Uterus (tissue), 4 donors: ENCODE data around the gene GPR55. TPM values are rescaled to one million over a fixed set of nuclear protein-coding genes. Genes with fewer than 3 reads are reported as not detected.

Experiments
- DNase-seq, 2 donors: peaks; one replicate each; pipeline ENCODE4 v3.0.0-alpha.2; 2019 to 2020
- H3K27ac ChIP-seq, 2 donors: fragments of 200-600 bp; sonication (generic); 1 replicate in 1 of 2; 2 replicates in 1 of 2; pipeline ENCODE4 v1.5.1; 2016 to 2018
- H3K27me3 ChIP-seq, 2 donors: fragments of 200-600 bp; sonication (generic); one replicate each; pipeline ENCODE4 v1.5.1; 2018 to 2019; ENCODE audit warnings: control low read depth in 1 of 2
- H3K36me3 ChIP-seq, 2 donors: fragments of 200-600 bp; sonication (generic); one replicate each; pipeline ENCODE4 v1.5.1; 2019; ENCODE audit warnings: control low read depth in 1 of 2
- H3K4me1 ChIP-seq, 2 donors: fragments of 200-600 bp; sonication (generic); one replicate each; pipeline ENCODE4 v1.5.1; 2018 to 2019; ENCODE audit warnings: control low read depth in 1 of 2
- H3K4me3 ChIP-seq, 2 donors: fragments of 200-600 bp; sonication (generic); 1 replicate in 1 of 2; 2 replicates in 1 of 2; pipeline ENCODE4 v1.5.1; 2018 to 2019; ENCODE audit warnings: mild to moderate bottlenecking in 1 of 2
- H3K9me3 ChIP-seq, 2 donors: fragments of 200-600 bp; sonication (generic); one replicate each; pipeline ENCODE4 v1.5.1; 2019; ENCODE audit warnings: control low read depth in 1 of 2
- POLR2A ChIP-seq, 2 donors: fragments of 450-650 bp; IDR thresholded peaks; one replicate each; pipeline ENCODE4 v1.6.1; 2016; ENCODE audit warnings: antibody characterized with exemption in 2 of 2, mild to moderate bottlenecking in 1 of 2, moderate library complexity in 1 of 2
- intact Hi-C: fragments of 100-400 bp; cut with DNase I; formaldehyde crosslinking; loops from one replicate; pipeline ENCODE4 v1.15.1; 2023; ENCODE audit warnings: low total_unique reads
- total RNA-seq, 4 donors: library from RNA; depleted of rRNA in 3 of 4; stranded (reverse); fragments of >200 nt in 3 of 4; gene quantifications; one replicate each; pipeline versions ENCODE4 v1.1.0 to v1.2.4, GENCODE V29; 2014 to 2023
- TF ChIP-seq, protein P1 (sequence below), 4 experiments: fragments of 200-600 bp in 2 of 4; fragments of 450-650 bp in 2 of 4; sonication (generic) in 2 of 4; IDR thresholded peaks; one replicate each; pipeline ENCODE4 v1.5.1; 2016 to 2019; ENCODE audit warnings: antibody characterized with exemption in 4 of 4, mild to moderate bottlenecking in 2 of 4, moderate library complexity in 1 of 4
- donor health status: DM: yes; HTN: yes; CAD: no.

Gene GPR55
- total RNA-seq, 4 donors from 2014 or later, result not detected

DNA sequence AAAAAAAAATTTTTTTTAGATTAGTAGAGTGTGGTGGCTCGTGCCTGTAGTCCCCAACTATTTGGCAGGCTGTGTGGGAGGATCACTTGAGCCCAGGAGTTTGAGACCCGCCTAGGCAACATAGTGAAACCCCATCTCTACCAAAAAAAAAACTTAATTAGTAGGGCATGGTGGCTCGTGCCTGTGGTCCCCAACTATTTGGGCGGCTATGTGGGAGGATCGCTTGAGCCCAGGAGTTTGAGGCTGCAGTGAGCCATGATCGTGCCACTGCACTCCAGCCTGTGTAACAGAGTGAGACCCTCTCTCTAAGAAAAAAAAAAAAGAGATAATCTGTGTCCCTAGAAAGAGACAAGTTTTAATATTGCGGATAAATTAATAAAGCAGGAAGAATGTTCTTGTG is 8.8 kb downstream of the GPR55 start:
- no peaks in the 10 kb centered on the region for H3K27me3 ChIP-seq
- H3K36me3 ChIP-seq, result no peaks in the 10 kb centered on the region
- H3K9me3 ChIP-seq, result no peaks in the 10 kb centered on the region
- H3K4me3 ChIP-seq, result no peak overlapping the region
- no peak for TF ChIP-seq POLR2A (IDR thresholded peaks at IDR 0.05)
- TF ChIP-seq, protein P1, sequence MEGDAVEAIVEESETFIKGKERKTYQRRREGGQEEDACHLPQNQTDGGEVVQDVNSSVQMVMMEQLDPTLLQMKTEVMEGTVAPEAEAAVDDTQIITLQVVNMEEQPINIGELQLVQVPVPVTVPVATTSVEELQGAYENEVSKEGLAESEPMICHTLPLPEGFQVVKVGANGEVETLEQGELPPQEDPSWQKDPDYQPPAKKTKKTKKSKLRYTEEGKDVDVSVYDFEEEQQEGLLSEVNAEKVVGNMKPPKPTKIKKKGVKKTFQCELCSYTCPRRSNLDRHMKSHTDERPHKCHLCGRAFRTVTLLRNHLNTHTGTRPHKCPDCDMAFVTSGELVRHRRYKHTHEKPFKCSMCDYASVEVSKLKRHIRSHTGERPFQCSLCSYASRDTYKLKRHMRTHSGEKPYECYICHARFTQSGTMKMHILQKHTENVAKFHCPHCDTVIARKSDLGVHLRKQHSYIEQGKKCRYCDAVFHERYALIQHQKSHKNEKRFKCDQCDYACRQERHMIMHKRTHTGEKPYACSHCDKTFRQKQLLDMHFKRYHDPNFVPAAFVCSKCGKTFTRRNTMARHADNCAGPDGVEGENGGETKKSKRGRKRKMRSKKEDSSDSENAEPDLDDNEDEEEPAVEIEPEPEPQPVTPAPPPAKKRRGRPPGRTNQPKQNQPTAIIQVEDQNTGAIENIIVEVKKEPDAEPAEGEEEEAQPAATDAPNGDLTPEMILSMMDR (IDR thresholded peaks at IDR 0.05), result no peak
- H3K4me1 ChIP-seq, result no peaks in the 10 kb centered on the region
- intact Hi-C loops, result no loop called here
- no peak for DNase-seq
- no peak overlapping the region for H3K27ac ChIP-seq

- Histone ChIP-seq H3K27ac (no peak overlapping the region), H3K4me3 (no peak overlapping the region), H3K9me3 (no peaks in the 10 kb centered on the region), H3K4me1 (no peaks in the 10 kb centered on the region), H3K36me3 (no peaks in the 10 kb centered on the region), H3K27me3 (no peaks in the 10 kb centered on the region)
- no peak for TF ChIP-seq POLR2A (IDR thresholded peaks at IDR 0.05)
- TF ChIP-seq, protein P1 (IDR thresholded peaks at IDR 0.05), result no peak
- no peak for DNase-seq
- intact Hi-C loops, result no loop called here
These were observed 9.7 kb downstream of the GPR55 start for GRCh38 chr2:230915319-230915718.

DNA sequence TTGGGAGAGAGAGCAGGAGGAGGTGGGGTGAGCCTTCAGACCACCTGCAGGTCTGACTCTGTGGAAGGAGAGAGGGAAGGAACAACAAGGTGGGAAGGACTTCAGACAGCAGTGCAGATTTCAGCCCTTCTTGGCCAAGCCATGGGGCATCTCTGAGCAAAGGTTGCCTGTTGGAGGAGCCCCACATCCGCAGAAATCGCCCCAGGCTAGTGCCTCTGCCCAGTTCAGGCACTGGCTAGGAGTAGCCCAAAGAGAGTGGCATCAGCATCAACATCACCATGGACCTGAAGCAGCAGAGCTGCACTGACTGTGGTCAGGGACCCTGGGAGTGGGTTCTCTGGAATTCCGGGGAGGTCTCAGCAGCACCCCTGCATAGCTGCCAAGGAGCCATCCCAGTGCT is 10.2 kb downstream of the GPR55 start:
- no peaks in the 10 kb centered on the region for H3K9me3 ChIP-seq
- no peaks in the 10 kb centered on the region for H3K4me1 ChIP-seq
- TF ChIP-seq POLR2A (IDR thresholded peaks at IDR 0.05), result no peak
- TF ChIP-seq, protein P1 (IDR thresholded peaks at IDR 0.05), result no peak
- no peaks in the 10 kb centered on the region for H3K36me3 ChIP-seq
- no peak for DNase-seq
- no peak overlapping the region for H3K4me3 ChIP-seq
- H3K27me3 ChIP-seq, result no peaks in the 10 kb centered on the region
- H3K27ac ChIP-seq, result no peak overlapping the region
- intact Hi-C loops, result no loop called here

DNA sequence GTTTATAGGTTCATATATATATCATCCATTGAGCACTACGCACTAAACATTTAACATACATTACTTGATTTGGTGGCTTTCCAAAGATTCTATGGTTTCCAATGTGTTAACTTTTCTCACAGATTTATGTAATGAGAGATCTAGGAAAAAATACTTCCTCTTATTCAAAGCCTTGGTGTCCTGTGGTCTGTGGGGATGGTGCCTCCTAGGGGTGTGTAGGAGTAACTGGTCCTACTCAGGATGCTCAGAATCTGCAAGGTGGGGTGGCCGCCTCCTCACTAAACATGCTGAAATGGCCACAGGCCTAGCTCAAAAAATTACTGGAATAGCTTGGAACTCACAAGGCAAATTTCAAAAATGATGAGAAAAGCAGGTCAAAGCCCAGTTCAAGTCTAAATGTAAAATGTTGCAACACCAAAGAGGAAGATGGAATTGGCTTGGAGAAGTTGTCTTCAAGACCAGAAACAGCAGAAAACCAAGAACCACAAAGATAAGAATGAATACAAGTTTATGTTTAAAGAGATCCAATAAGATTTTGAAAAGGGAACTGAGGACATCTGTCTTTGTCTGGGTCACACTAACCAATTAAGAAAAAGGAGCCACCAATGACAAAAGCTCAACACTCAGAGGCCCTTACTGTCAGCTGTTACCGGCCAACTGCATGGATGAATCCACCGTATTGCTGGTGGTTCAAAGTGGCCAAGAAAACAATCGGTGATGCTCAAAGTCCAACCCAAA is 11.5 kb downstream of the GPR55 start:
- Histone ChIP-seq H3K36me3 (no peaks in the 10 kb centered on the region), H3K9me3 (no peaks in the 10 kb centered on the region), H3K4me1 (no peaks in the 10 kb centered on the region), H3K27me3 (no peaks in the 10 kb centered on the region), H3K27ac (no peak overlapping the region), H3K4me3 (no peak overlapping the region)
- TF ChIP-seq POLR2A (IDR thresholded peaks at IDR 0.05), result no peak
- TF ChIP-seq, protein P1 (IDR thresholded peaks at IDR 0.05), result peak in 2 of 4 experiments; percentile 15 to 59
- DNase-seq, result peak in 1 of 2 donors; percentile 29
- intact Hi-C loops, result no loop called here

- Histone ChIP-seq H3K4me3 (no peak overlapping the region), H3K4me1 (no peaks in the 10 kb centered on the region), H3K9me3 (no peaks in the 10 kb centered on the region), H3K27ac (no peak overlapping the region), H3K27me3 (no peaks in the 10 kb centered on the region), H3K36me3 (no peaks in the 10 kb centered on the region)
- TF ChIP-seq, protein P1 (IDR thresholded peaks at IDR 0.05), result no peak
- no peak for TF ChIP-seq POLR2A (IDR thresholded peaks at IDR 0.05)
- no peak for DNase-seq
- intact Hi-C loops, result no loop called here
These were observed 12.3 kb downstream of the GPR55 start for GRCh38 chr2:230912724-230913123.
